ENCODE results near the gene MLPH.

Gene MLPH

DNA sequence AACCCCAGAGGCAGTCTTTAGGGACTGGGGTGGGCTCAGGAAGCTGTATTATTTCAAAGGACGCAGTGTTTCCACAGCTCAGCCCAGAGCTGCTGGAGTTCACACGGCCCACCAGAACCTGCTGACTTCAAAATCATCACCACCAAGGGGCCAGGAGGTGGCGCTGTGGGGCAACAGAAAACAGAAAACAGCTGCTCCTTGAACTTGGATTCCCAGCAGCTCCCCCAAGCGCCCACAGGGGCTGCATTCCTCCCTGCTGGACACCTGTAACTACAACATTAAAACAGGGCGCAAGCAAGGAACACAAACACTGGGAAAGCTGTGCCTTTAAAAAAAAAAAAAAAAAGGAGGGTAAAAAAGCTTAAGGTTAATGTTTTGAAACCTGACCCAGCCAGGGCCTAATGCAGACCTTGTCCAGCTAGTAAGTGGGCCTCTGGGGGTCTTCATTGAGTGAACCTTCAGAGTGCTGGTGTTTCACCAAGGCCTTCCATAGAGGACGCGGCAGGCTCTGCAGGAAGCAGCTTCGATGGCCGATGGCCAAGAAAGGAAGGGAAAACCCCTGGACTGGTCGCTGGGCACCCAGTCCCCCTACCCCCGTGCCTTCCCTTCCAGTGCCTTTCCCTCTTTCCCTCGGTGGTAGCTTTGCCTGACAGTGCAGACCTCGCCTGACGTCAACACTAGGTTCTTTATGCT lies 25.9 kb downstream of the MLPH start:
- peak; percentile 81 for DNase-seq
- Histone ChIP-seq H3K27me3 (ENCODE audit: insufficient read depth, low read length, poor library complexity) (no peaks in the 10 kb centered on the region), H3K4me3 (ENCODE audit: low read depth in 1 of 2, low read length in 2 of 2) (no peak overlapping the region), H3K9me3 (ENCODE audit: insufficient read depth, low read length, severe bottlenecking) (no peaks in the 10 kb centered on the region), H3K79me2 (ENCODE audit: insufficient read depth, low read length) (no peaks in the 10 kb centered on the region), H3K9ac (ENCODE audit: low read depth, low read length) (no peak overlapping the region), H3K36me3 (ENCODE audit: insufficient read depth, low read length) (no peaks in the 10 kb centered on the region), H3K4me1 (ENCODE audit: insufficient read depth, low read length) (no peaks in the 10 kb centered on the region), H2AFZ (ENCODE audit: low read depth, low read length) (no peak overlapping the region), H3K27ac (ENCODE audit: low read length) (no peak overlapping the region), H4K20me1 (ENCODE audit: insufficient read depth, low read length) (no peaks in the 10 kb centered on the region), H3K4me2 (ENCODE audit: insufficient read depth, low read length) (no peak overlapping the region)
- TF ChIP-seq, protein P1, sequence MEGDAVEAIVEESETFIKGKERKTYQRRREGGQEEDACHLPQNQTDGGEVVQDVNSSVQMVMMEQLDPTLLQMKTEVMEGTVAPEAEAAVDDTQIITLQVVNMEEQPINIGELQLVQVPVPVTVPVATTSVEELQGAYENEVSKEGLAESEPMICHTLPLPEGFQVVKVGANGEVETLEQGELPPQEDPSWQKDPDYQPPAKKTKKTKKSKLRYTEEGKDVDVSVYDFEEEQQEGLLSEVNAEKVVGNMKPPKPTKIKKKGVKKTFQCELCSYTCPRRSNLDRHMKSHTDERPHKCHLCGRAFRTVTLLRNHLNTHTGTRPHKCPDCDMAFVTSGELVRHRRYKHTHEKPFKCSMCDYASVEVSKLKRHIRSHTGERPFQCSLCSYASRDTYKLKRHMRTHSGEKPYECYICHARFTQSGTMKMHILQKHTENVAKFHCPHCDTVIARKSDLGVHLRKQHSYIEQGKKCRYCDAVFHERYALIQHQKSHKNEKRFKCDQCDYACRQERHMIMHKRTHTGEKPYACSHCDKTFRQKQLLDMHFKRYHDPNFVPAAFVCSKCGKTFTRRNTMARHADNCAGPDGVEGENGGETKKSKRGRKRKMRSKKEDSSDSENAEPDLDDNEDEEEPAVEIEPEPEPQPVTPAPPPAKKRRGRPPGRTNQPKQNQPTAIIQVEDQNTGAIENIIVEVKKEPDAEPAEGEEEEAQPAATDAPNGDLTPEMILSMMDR (IDR thresholded peaks at IDR 0.05; ENCODE audit: borderline replicate concordance, extremely low read depth, low read length, poor library complexity, severe bottlenecking), result peak; percentile 87
- TF ChIP-seq EZH2 (IDR thresholded peaks at IDR 0.05; ENCODE audit: borderline replicate concordance, low read depth, low read length, severe bottlenecking), result no peak
- ATAC-seq (ENCODE audit: insufficient read depth, low read depth), result peak; percentile 95

DNA sequence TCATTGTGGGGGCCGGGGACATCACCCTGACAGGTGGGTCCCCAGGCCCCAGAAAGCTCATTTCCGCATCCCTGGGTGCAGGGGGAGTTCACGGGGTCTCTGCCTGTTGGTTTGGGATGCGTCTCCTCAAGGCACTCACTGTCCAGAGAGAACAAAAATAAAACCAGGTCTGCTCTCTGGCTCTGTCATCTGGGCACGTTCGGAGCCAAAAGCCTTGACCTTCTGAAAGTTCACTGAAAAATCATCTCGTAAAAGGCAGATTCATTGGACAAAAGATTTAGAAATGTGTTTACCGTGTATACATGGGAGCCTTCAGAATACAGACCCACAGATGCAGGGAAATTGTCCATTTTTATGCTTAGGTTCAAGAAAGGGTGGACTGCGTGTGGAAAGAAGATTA lies 26.6 kb downstream of the MLPH start:
- H3K4me2 ChIP-seq (ENCODE audit: insufficient read depth, low read length), result no peak overlapping the region
- H3K9me3 ChIP-seq (ENCODE audit: insufficient read depth, low read length, severe bottlenecking), result no peaks in the 10 kb centered on the region
- TF ChIP-seq, protein P1 (IDR thresholded peaks at IDR 0.05; ENCODE audit: borderline replicate concordance, extremely low read depth, low read length, poor library complexity, severe bottlenecking), result no peak
- TF ChIP-seq EZH2 (IDR thresholded peaks at IDR 0.05; ENCODE audit: borderline replicate concordance, low read depth, low read length, severe bottlenecking), result no peak
- H3K27ac ChIP-seq (ENCODE audit: low read length), result no peak overlapping the region
- H3K27me3 ChIP-seq (ENCODE audit: insufficient read depth, low read length, poor library complexity), result no peaks in the 10 kb centered on the region
- no peak overlapping the region for H3K9ac ChIP-seq (ENCODE audit: low read depth, low read length)
- no peaks in the 10 kb centered on the region for H3K4me1 ChIP-seq (ENCODE audit: insufficient read depth, low read length)
- no peaks in the 10 kb centered on the region for H3K79me2 ChIP-seq (ENCODE audit: insufficient read depth, low read length)
- H4K20me1 ChIP-seq (ENCODE audit: insufficient read depth, low read length), result no peaks in the 10 kb centered on the region; the same call in 1 of the 2 replicates
- H3K36me3 ChIP-seq (ENCODE audit: insufficient read depth, low read length), result no peaks in the 10 kb centered on the region
- H3K4me3 ChIP-seq (ENCODE audit: low read depth in 1 of 2, low read length in 2 of 2), result no peak overlapping the region
- ATAC-seq (ENCODE audit: insufficient read depth, low read depth) (no peak), DNase-seq (no peak)
- no peak overlapping the region for H2AFZ ChIP-seq (ENCODE audit: low read depth, low read length)

DNA sequence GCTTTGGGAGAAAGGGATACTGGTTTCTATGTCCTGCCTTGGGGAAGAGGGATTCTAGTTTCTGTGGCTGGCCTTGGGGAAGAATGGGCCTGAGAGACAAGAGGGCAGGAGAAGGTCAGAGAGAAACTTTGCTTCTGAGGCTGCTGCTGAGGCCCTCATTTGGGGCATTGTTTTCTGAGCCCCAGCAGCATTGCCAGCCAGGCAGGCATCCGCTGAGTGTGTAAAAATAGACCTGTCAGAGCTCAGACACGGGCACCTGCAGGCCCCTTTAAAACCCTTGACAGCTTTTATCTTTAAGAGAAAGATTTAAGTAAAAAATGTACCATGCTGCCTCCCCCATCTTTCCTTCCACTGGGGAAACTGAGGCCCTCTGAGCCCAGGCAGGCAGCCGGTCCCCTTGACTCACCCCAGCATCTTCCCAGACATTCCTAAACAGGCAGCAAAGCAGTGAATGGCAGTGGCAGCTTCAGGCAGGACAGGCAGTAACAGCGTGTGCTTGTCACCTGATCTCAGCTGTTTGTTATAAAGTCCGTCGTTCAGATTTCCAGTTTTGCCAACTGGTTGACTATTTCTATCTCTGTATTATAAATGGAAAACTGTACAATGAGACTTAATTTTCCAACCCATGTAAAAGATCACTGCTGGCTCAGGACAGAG lies 27.6 kb downstream of the MLPH start:
- Histone ChIP-seq H3K4me1 (ENCODE audit: insufficient read depth, low read length) (no peaks in the 10 kb centered on the region), H4K20me1 (ENCODE audit: insufficient read depth, low read length) (no peaks in the 10 kb centered on the region; the same call in 1 of the 2 replicates), H3K9me3 (ENCODE audit: insufficient read depth, low read length, severe bottlenecking) (no peaks in the 10 kb centered on the region), H3K4me3 (ENCODE audit: low read depth in 1 of 2, low read length in 2 of 2) (no peak overlapping the region), H3K27ac (ENCODE audit: low read length) (no peak overlapping the region), H2AFZ (ENCODE audit: low read depth, low read length) (no peak overlapping the region), H3K36me3 (ENCODE audit: insufficient read depth, low read length) (no peaks in the 10 kb centered on the region), H3K79me2 (ENCODE audit: insufficient read depth, low read length) (no peaks in the 10 kb centered on the region), H3K27me3 (ENCODE audit: insufficient read depth, low read length, poor library complexity) (no peaks in the 10 kb centered on the region), H3K4me2 (ENCODE audit: insufficient read depth, low read length) (no peak overlapping the region), H3K9ac (ENCODE audit: low read depth, low read length) (no peak overlapping the region)
- ATAC-seq (ENCODE audit: insufficient read depth, low read depth) (no peak), DNase-seq (no peak)
- TF ChIP-seq, protein P1 (IDR thresholded peaks at IDR 0.05; ENCODE audit: borderline replicate concordance, extremely low read depth, low read length, poor library complexity, severe bottlenecking), result no peak
- no peak for TF ChIP-seq EZH2 (IDR thresholded peaks at IDR 0.05; ENCODE audit: borderline replicate concordance, low read depth, low read length, severe bottlenecking)

Data from DND-41 (cell line).